Measurements from ENCODE around the gene HDHD3.

GRCh38 chr9:113368982-113369854 is 7.6 kb downstream of the HDHD3 start:
- no peak for TF ChIP-seq CTCF (IDR thresholded peaks at IDR 0.05)
- TF ChIP-seq POLR2A (IDR thresholded peaks at IDR 0.05), result no peak
